GM19025 (cell line): Measurements from ENCODE around the gene ZNF627.
"Not testable (repeated sequence)": the region's sequence is repeated elsewhere in the genome, so short reads cannot be mapped to it uniquely, and the experiment has no call there.

Source experiments
- ATAC-seq: cut with Tn5 transposase; IDR thresholded peaks from one replicate; pipeline ENCODE4 v1.9.1; 2021; ENCODE audit warnings: mild to moderate bottlenecking, low read depth, moderate library complexity; ENCODE audit not compliant: unreplicated experiment

Gene ZNF627

GRCh38 chr19:11573763-11574162 lies 23.5 kb upstream of the ZNF627 start:
- ATAC-seq = not testable (repeated sequence)

- ATAC-seq = no peak
Measured at GRCh38 chr19:11574689-11575088, 22.6 kb upstream of the ZNF627 start.

GRCh38 chr19:11576227-11576626 lies 21.1 kb upstream of the ZNF627 start:
- no peak for ATAC-seq

GRCh38 chr19:11577451-11578257 lies 19.6 kb upstream of the ZNF627 start, which contains the start of gene ACP5:
ACP5 (minus strand) TSS chr19:11577645; CDS start chr19:11577317, 328 bp downstream.
- ATAC-seq = no peak

- ATAC-seq = peak; percentile 35
Measured at GRCh38 chr19:11578258-11579142, 18.8 kb upstream of the ZNF627 start.

- ATAC-seq = no peak
Measured at GRCh38 chr19:11580116-11580515, 17.2 kb upstream of the ZNF627 start.

- peak; percentile 65 for ATAC-seq
Measured at GRCh38 chr19:11581740-11582139, 15.5 kb upstream of the ZNF627 start.

GRCh38 chr19:11586331-11586730 lies 11.0 kb upstream of the ZNF627 start:
- no peak for ATAC-seq

- ATAC-seq = no peak
Measured at GRCh38 chr19:11587302-11587974, 9.8 kb upstream of the ZNF627 start.

- ATAC-seq = no peak
Measured at GRCh38 chr19:11587975-11588631, 9.2 kb upstream of the ZNF627 start.

GRCh38 chr19:11594084-11594483 lies 3.2 kb upstream of the ZNF627 start:
- no peak for ATAC-seq

- no peak for ATAC-seq
Measured at GRCh38 chr19:11596156-11596555, 1.1 kb upstream of the ZNF627 start.

GRCh38 chr19:11598103-11598483 lies 810 bp downstream of the ZNF627 start:
- ATAC-seq = no peak

GRCh38 chr19:11598746-11599145 lies 1.5 kb downstream of the ZNF627 start:
- ATAC-seq = no peak

GRCh38 chr19:11599704-11600103 lies 2.4 kb downstream of the ZNF627 start:
- not testable (repeated sequence) for ATAC-seq

GRCh38 chr19:11606484-11606883 lies 9.2 kb downstream of the ZNF627 start:
- no peak for ATAC-seq

- ATAC-seq = no peak
Measured at GRCh38 chr19:11611730-11612129, 14.4 kb downstream of the ZNF627 start.

GRCh38 chr19:11612816-11613511 lies 15.7 kb downstream of the ZNF627 start:
- ATAC-seq = no peak

- no peak for ATAC-seq
Measured at GRCh38 chr19:11617180-11618062, 20.1 kb downstream of the ZNF627 start.
